WTC11 (cell line): ENCODE measurements around the gene NLRP5. TPM values are rescaled to one million over a fixed set of nuclear protein-coding genes. Genes with fewer than 3 reads are reported as not detected.

Experiments
- ATAC-seq: fragments of 200-7000 bp; cut with Tn5 transposase; 2 replicates; pipeline ENCODE4 v1.10.0; 2021; ENCODE audit warnings: mild to moderate bottlenecking, moderate library complexity
- Bru-seq: library from RNA; stranded (reverse); fragments of 400-500 nt; gene quantifications from one replicate; lab custom pipeline; 2021; lab: Mats Ljungman, UMichigan
- CTCF ChIA-PET: fragments of 300-600 bp; sonication (Branson Sonifier 250); formaldehyde crosslinking; loops from one replicate; lab custom pipeline; 2021; ENCODE audit warnings: antibody characterized with exemption; lab: Charles Lee
- POLR2A ChIA-PET: fragments of 350-600 bp; sonication (Branson Sonifier 250); formaldehyde crosslinking; loops from one replicate; lab custom pipeline; 2021; ENCODE audit warnings: antibody characterized with exemption; lab: Charles Lee
- DNase-seq: peaks from one replicate; pipeline ENCODE4 v3.0.0; 2021; ENCODE audit warnings: low spot score
- H3K27ac Mint-ChIP-seq: 2 replicates; pipeline ENCODE4 v1.8.0; 2021; ENCODE audit warnings: mixed read lengths
- H3K27me3 Mint-ChIP-seq: 2 replicates; pipeline ENCODE4 v1.8.0; 2021; ENCODE audit warnings: low read depth, mild to moderate bottlenecking, moderate library complexity, mixed read lengths
- H3K36me3 Mint-ChIP-seq: 2 replicates; pipeline ENCODE4 v1.8.0; 2021; ENCODE audit warnings: mixed read lengths
- H3K4me1 Mint-ChIP-seq: 2 replicates; pipeline ENCODE4 v1.8.0; 2022; ENCODE audit warnings: mixed read lengths
- H3K4me3 Mint-ChIP-seq: 2 replicates; pipeline ENCODE4 v1.8.0; 2021; ENCODE audit warnings: mild to moderate bottlenecking, moderate library complexity, mixed read lengths
- H3K9me3 Mint-ChIP-seq: 2 replicates; pipeline ENCODE4 v1.8.0; 2021; ENCODE audit warnings: mixed read lengths
- ATF2 ChIP-seq: sonication (generic); formaldehyde crosslinking; IDR thresholded peaks from 2 replicates; pipeline ENCODE4 v1.8.1; 2022; ENCODE audit warnings: low read depth, missing genetic modification reagents, borderline replicate concordance
- CBFB ChIP-seq: sonication (generic); formaldehyde crosslinking; IDR thresholded peaks from 2 replicates; pipeline ENCODE4 v1.8.1; 2022; ENCODE audit warnings: mild to moderate bottlenecking, low read depth, missing genetic modification reagents
- CTCF ChIP-seq: fragments of 200-600 bp; IDR thresholded peaks from 2 replicates; pipeline ENCODE4 v1.8.0; 2022; ENCODE audit warnings: antibody characterized with exemption
- ELF4 ChIP-seq: sonication (generic); formaldehyde crosslinking; IDR thresholded peaks from 2 replicates; pipeline ENCODE4 v1.8.1; 2022; ENCODE audit warnings: low read depth, mild to moderate bottlenecking, moderate library complexity, missing genetic modification reagents
- ESRRA ChIP-seq: sonication (generic); formaldehyde crosslinking; IDR thresholded peaks from 2 replicates; pipeline ENCODE4 v1.8.1; 2022; ENCODE audit warnings: mild to moderate bottlenecking, missing genetic modification reagents, borderline replicate concordance
- FOXK1 ChIP-seq: sonication (generic); formaldehyde crosslinking; IDR thresholded peaks from 2 replicates; pipeline ENCODE4 v1.8.0; 2022; ENCODE audit warnings: mild to moderate bottlenecking, moderate library complexity, missing genetic modification reagents
- GTF2I ChIP-seq: fragments of 250-450 bp; sonication (Bioruptor Pico); conservative IDR thresholded peaks from 2 replicates; pipeline ENCODE4 v1.4.0; 2021; ENCODE audit warnings: mild to moderate bottlenecking
- HMGA2 ChIP-seq: fragments of 250-450 bp; sonication (Bioruptor Pico); IDR thresholded peaks from 2 replicates; pipeline ENCODE4 v1.4.0; 2021; ENCODE audit warnings: mild to moderate bottlenecking, moderate library complexity
- MLX ChIP-seq: sonication (generic); formaldehyde crosslinking; IDR thresholded peaks from 2 replicates; pipeline ENCODE4 v1.8.1; 2023; ENCODE audit warnings: mild to moderate bottlenecking, missing genetic modification reagents, moderate library complexity
- TCF7 ChIP-seq: sonication (generic); formaldehyde crosslinking; IDR thresholded peaks from 2 replicates; pipeline ENCODE4 v1.8.0; 2022; ENCODE audit warnings: mild to moderate bottlenecking, low read depth, missing genetic modification reagents, moderate library complexity
- long read RNA-seq, 3 experiments: library from RNA in 1 of 3; library from capped mRNA in 1 of 3; library from polyadenylated mRNA in 1 of 3; unstranded in 2 of 3; stranded (forward) in 1 of 3; transcript quantifications; one replicate each; pipeline ENCODE4 v2.0.0, GENCODE V29; 2021
- total RNA-seq: library from RNA; stranded (reverse); gene quantifications from 3 replicates; pipeline ENCODE4 v1.2.3, GENCODE V29; 2021
- TF ChIP-seq, protein P1 (sequence below): fragments of 250-450 bp; sonication (Bioruptor Pico); IDR thresholded peaks from 2 replicates; pipeline ENCODE4 v1.8.0; 2021; ENCODE audit warnings: mild to moderate bottlenecking
- TF ChIP-seq, protein P2 (sequence below): sonication (generic); formaldehyde crosslinking; IDR thresholded peaks from 2 replicates; pipeline ENCODE4 v1.8.0; 2023; ENCODE audit warnings: mild to moderate bottlenecking, missing genetic modification reagents
- TF ChIP-seq, protein P3 (sequence below): sonication (generic); formaldehyde crosslinking; IDR thresholded peaks from 2 replicates; pipeline ENCODE4 v1.8.1; 2022; ENCODE audit warnings: low read depth, mild to moderate bottlenecking, moderate library complexity, missing genetic modification reagents, borderline replicate concordance
- TF ChIP-seq, protein P4 (sequence below): sonication (generic); formaldehyde crosslinking; IDR thresholded peaks from 2 replicates; pipeline ENCODE4 v1.8.0; 2023; ENCODE audit warnings: missing genetic modification reagents, mild to moderate bottlenecking, borderline replicate concordance
- TF ChIP-seq, protein P5 (sequence below): sonication (generic); formaldehyde crosslinking; IDR thresholded peaks from 2 replicates; pipeline ENCODE4 v1.8.1; 2023; ENCODE audit warnings: mild to moderate bottlenecking, missing genetic modification reagents

Gene NLRP5
- total RNA-seq (not detected in 3 replicates), Bru-seq, nascent RNA (not detected)
- long read RNA-seq, experiment 1, result 0 reads
- long read RNA-seq, experiment 2, result 0 reads
- long read RNA-seq, experiment 3, result 0 reads

- ChIA-PET CTCF (no interaction called here), POLR2A (no interaction called here)
- peaks cover 76% of the 10 kb centered on the region for H3K9me3 Mint-ChIP-seq
- no peak within 1 kb of the TSS for H3K27ac Mint-ChIP-seq
- H3K27me3 Mint-ChIP-seq, result peaks cover 6% of the 10 kb centered on the region
- no peak within 1 kb of the TSS for H3K4me3 Mint-ChIP-seq
- ATAC-seq (no peak), DNase-seq (no peak)
- no peaks in the 10 kb centered on the region for H3K4me1 Mint-ChIP-seq
- TF ChIP-seq, protein P1, sequence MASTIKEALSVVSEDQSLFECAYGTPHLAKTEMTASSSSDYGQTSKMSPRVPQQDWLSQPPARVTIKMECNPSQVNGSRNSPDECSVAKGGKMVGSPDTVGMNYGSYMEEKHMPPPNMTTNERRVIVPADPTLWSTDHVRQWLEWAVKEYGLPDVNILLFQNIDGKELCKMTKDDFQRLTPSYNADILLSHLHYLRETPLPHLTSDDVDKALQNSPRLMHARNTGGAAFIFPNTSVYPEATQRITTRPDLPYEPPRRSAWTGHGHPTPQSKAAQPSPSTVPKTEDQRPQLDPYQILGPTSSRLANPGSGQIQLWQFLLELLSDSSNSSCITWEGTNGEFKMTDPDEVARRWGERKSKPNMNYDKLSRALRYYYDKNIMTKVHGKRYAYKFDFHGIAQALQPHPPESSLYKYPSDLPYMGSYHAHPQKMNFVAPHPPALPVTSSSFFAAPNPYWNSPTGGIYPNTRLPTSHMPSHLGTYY (CRISPR knock-in tag), result no peak
- TF ChIP-seq HMGA2 (no peak), GTF2I (no peak), CBFB (no peak), TCF7 (CRISPR knock-in tag) (no peak), FOXK1 (no peak), MLX (CRISPR knock-in tag) (no peak), ATF2 (no peak), ESRRA (CRISPR knock-in tag) (no peak), ELF4 (CRISPR knock-in tag) (no peak), CTCF (no peak)
- TF ChIP-seq, protein P2, sequence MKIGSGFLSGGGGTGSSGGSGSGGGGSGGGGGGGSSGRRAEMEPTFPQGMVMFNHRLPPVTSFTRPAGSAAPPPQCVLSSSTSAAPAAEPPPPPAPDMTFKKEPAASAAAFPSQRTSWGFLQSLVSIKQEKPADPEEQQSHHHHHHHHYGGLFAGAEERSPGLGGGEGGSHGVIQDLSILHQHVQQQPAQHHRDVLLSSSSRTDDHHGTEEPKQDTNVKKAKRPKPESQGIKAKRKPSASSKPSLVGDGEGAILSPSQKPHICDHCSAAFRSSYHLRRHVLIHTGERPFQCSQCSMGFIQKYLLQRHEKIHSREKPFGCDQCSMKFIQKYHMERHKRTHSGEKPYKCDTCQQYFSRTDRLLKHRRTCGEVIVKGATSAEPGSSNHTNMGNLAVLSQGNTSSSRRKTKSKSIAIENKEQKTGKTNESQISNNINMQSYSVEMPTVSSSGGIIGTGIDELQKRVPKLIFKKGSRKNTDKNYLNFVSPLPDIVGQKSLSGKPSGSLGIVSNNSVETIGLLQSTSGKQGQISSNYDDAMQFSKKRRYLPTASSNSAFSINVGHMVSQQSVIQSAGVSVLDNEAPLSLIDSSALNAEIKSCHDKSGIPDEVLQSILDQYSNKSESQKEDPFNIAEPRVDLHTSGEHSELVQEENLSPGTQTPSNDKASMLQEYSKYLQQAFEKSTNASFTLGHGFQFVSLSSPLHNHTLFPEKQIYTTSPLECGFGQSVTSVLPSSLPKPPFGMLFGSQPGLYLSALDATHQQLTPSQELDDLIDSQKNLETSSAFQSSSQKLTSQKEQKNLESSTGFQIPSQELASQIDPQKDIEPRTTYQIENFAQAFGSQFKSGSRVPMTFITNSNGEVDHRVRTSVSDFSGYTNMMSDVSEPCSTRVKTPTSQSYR, result no peak
- TF ChIP-seq, protein P3, sequence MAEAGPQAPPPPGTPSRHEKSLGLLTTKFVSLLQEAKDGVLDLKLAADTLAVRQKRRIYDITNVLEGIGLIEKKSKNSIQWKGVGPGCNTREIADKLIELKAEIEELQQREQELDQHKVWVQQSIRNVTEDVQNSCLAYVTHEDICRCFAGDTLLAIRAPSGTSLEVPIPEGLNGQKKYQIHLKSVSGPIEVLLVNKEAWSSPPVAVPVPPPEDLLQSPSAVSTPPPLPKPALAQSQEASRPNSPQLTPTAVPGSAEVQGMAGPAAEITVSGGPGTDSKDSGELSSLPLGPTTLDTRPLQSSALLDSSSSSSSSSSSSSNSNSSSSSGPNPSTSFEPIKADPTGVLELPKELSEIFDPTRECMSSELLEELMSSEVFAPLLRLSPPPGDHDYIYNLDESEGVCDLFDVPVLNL (CRISPR knock-in tag), result no peak
- TF ChIP-seq, protein P4, sequence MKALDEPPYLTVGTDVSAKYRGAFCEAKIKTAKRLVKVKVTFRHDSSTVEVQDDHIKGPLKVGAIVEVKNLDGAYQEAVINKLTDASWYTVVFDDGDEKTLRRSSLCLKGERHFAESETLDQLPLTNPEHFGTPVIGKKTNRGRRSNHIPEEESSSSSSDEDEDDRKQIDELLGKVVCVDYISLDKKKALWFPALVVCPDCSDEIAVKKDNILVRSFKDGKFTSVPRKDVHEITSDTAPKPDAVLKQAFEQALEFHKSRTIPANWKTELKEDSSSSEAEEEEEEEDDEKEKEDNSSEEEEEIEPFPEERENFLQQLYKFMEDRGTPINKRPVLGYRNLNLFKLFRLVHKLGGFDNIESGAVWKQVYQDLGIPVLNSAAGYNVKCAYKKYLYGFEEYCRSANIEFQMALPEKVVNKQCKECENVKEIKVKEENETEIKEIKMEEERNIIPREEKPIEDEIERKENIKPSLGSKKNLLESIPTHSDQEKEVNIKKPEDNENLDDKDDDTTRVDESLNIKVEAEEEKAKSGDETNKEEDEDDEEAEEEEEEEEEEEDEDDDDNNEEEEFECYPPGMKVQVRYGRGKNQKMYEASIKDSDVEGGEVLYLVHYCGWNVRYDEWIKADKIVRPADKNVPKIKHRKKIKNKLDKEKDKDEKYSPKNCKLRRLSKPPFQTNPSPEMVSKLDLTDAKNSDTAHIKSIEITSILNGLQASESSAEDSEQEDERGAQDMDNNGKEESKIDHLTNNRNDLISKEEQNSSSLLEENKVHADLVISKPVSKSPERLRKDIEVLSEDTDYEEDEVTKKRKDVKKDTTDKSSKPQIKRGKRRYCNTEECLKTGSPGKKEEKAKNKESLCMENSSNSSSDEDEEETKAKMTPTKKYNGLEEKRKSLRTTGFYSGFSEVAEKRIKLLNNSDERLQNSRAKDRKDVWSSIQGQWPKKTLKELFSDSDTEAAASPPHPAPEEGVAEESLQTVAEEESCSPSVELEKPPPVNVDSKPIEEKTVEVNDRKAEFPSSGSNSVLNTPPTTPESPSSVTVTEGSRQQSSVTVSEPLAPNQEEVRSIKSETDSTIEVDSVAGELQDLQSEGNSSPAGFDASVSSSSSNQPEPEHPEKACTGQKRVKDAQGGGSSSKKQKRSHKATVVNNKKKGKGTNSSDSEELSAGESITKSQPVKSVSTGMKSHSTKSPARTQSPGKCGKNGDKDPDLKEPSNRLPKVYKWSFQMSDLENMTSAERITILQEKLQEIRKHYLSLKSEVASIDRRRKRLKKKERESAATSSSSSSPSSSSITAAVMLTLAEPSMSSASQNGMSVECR (CRISPR knock-in tag), result no peak
- TF ChIP-seq, protein P5, sequence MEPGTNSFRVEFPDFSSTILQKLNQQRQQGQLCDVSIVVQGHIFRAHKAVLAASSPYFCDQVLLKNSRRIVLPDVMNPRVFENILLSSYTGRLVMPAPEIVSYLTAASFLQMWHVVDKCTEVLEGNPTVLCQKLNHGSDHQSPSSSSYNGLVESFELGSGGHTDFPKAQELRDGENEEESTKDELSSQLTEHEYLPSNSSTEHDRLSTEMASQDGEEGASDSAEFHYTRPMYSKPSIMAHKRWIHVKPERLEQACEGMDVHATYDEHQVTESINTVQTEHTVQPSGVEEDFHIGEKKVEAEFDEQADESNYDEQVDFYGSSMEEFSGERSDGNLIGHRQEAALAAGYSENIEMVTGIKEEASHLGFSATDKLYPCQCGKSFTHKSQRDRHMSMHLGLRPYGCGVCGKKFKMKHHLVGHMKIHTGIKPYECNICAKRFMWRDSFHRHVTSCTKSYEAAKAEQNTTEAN (CRISPR knock-in tag), result no peak
- peaks cover 56% of the 10 kb centered on the region for H3K36me3 Mint-ChIP-seq
Observed at GRCh38 chr19:55986487-55986886, at the start of gene NLRP5. Gene NLRP5, plus strand, starts transcription at chr19:55986775.
